ENCODE results near the gene LRRD1. TPM values are rescaled to one million over a fixed set of nuclear protein-coding genes. Genes with fewer than 3 reads are reported as not detected.
A peak's percentile ranks its signal among the peaks of the same experiment; 100 is the strongest.
"Not testable (repeated sequence)": the region's sequence is repeated elsewhere in the genome, so short reads cannot be mapped to it uniquely, and the experiment has no call there.

Gene LRRD1
- polyA plus RNA-seq, 1 donor from 2014 or later = not detected

DNA sequence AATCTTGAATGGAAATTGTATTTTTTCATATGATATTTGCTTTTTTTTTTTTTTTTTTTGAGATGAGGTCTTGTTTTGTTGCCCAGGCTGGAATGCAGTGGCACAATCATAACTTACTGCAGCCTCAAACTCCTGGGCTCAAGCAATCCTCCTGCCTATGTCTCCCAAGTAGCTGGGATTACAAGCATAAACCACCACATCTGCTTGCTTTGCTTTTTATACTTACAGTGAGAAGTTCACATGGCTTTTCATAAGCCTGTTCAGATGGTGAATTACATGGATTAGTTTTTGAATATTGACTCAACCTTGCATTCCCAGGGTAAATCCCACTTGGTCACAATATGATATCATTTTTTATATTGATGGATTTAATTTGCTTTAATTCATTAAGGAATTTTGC is 22.0 kb downstream of the LRRD1 start:
- H3K27ac Mint-ChIP-seq = no peak overlapping the region
- H3K27me3 Mint-ChIP-seq = peaks cover 5% of the 10 kb centered on the region
- H3K9me3 Mint-ChIP-seq = no peaks in the 10 kb centered on the region
- no peaks in the 10 kb centered on the region for H3K36me3 Mint-ChIP-seq
- no peak overlapping the region for H3K4me3 Mint-ChIP-seq
- peaks cover 0 to 2% (median 0%) of the 10 kb centered on the region in 3 donors for H3K4me1 Mint-ChIP-seq

DNA sequence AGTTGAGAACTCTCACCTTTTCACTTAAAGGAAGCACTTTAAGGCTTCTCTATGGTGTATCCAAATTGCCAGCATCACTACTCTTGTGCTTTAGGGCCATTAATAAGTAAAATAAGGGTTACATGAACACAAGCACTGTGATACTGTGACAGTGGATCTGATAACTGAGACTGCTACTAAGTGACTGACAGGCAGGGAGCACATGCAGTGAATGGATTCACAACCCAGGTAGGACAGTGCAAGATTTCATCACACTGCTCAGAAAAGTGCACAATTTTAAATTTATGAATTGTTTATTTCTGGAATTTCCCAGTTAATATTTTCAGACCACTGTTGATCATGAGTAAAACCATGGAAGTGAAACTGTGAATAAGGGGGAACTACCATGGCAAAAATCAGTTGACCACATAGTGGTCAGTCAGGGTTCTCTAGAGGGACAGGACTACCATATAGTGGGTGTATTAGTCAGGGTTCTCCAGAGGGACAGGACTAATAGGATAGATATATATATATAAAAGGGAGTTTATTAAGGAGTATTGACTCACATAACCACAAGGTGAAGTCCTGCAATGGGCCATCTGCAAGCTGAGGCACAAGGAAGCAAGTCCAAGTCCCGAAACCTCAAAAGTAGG is 23.7 kb downstream of the LRRD1 start:
- peaks cover 0 to 2% (median 0%) of the 10 kb centered on the region in 3 donors for H3K4me1 Mint-ChIP-seq

DNA sequence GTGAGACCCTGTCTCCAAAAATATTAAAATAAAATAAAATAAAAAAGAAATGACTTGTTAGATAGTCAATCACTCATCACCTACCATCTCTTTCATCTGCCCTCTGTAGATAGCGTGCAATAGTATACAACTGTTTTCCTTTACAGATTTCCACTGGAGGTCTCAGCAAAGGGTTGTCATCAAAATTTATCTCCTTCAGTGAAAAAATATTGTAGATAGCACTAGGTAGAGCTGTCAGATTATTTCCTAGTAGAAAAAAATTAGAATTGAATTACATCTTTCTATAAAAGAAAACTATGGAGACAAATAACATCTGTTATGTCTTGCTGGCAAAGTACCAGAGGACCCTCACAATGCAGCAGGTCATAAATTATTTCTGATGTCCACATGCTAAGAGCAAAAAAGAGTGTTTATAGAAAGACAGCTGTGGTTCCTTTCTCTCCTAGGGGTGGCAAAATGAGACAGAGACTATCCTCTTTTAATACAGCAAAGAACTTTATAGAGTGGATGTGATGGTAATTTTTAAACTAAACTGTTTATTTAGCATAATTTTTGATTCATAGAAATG is 28.4 kb downstream of the LRRD1 start:
- Mint-ChIP-seq H3K9me3 (no peaks in the 10 kb centered on the region), H3K36me3 (no peaks in the 10 kb centered on the region), H3K27me3 (no peaks in the 10 kb centered on the region), H3K27ac (no peak overlapping the region), H3K4me3 (no peak overlapping the region), H3K4me1 (no peaks in the 10 kb centered on the region)

More for the DNA sequence above, 23.7 kb downstream of the LRRD1 start:
- H3K27ac Mint-ChIP-seq = no peak overlapping the region
- no peak overlapping the region for H3K4me3 Mint-ChIP-seq
- no peaks in the 10 kb centered on the region for H3K36me3 Mint-ChIP-seq
- H3K27me3 Mint-ChIP-seq = no peaks in the 10 kb centered on the region
- H3K9me3 Mint-ChIP-seq = no peaks in the 10 kb centered on the region

DNA sequence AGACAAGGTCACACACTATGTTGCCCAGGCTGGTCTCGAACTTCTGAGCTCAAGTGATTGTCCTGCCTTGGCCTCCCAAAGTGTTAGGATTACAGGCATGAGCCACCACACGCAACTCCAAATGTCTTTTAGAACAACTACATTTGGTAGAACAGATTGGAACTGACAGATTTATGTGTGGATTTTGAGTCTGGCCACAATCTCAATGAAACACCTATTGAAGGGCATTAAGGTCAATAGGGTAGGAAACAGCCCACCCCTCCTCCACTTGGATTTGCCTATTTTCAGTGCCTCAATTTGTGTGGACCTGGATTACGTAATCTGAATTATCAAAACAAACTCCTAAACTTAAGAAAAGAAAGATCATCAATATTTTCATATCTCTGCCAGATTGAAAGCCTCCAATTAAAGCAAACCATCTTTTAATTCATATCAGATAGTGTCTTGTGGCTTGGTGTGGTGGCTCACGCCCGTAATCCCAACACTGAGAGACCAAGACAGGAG is 29.2 kb downstream of the LRRD1 start:
- Mint-ChIP-seq H3K9me3 (no peaks in the 10 kb centered on the region), H3K4me1 (no peaks in the 10 kb centered on the region), H3K27ac (no peak overlapping the region), H3K27me3 (no peaks in the 10 kb centered on the region), H3K4me3 (no peak overlapping the region), H3K36me3 (no peaks in the 10 kb centered on the region)

DNA sequence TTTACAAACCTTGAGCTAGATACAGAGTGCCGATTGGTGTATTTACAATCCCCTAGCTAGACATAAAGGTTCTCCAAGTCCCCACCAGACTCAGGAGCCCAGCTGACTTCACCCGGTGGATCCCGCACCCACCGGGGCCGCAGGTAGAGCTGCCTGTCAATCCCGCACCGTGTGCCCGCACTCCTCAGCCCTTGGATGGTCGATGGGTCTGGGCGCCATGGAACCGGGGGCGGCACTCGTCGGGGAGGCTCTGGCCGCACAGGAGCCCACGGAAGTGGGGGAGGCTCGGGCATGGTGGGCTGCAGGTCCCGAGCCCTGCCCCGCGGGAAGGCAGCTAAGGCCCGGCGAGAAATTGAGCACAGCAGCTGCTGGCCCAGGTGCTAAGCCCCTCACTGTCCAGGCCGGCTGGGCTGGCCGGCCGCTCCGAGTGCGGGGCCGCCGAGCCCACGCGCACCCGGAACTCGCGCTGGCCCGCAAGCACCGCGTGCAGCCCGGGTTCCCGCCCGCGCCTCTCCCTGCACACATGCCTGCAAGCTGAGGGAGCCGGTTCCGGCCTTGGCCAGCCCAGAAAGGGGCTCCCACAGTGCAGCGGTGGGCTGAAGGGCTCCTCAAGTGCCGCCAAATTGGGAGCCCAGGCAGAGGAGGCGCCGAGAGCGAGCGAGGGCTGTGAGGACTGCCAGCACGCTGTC is 35.6 kb downstream of the LRRD1 start:
- H3K27ac Mint-ChIP-seq, H3K36me3 Mint-ChIP-seq, H3K4me3 Mint-ChIP-seq, H3K4me1 Mint-ChIP-seq, H3K27me3 Mint-ChIP-seq, H3K9me3 Mint-ChIP-seq: not testable (repeated sequence)

DNA sequence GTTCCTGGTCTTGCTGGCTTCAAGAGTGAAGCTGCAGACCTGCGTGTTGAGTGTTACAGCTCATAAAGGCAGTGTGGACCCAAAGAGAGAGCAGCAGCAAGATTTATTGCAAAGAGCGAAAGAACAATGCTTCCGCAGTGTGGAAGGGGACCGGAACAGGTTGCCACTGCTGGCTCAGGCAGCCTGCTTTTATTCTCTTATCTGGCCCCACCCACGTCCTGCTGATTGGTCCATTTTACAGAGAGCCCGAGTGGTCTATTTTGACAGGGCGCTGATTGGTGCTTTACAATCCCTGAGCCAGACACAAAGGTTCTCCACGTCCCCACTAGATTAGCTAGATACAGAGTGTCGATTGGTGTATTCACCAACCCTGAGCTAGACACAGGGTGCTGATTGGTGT is 36.2 kb downstream of the LRRD1 start:
- not testable (repeated sequence) for H3K27me3 Mint-ChIP-seq, H3K27ac Mint-ChIP-seq, H3K36me3 Mint-ChIP-seq, H3K4me1 Mint-ChIP-seq, H3K9me3 Mint-ChIP-seq, H3K4me3 Mint-ChIP-seq

DNA sequence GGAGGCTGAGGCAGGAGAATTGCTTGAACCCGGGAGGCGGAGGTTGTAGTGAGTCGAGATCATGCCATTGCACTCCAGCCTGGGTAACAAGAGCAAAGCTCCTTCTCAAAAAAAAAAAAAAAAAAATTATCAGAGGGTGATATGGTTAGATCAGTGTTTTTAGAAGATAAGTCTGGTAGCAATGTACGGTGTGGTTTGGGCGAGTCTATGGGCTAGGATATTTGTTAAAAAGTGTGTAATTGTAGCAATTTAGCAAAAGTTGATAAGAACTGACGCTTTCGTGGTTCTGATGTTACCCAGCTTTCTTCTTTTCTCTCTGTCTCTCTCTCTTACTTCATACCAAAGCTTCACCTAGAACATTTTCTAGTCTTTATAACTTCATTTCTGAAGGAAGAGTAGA is 37.8 kb downstream of the LRRD1 start:
- no peaks in the 10 kb centered on the region for H3K27me3 Mint-ChIP-seq
- no peaks in the 10 kb centered on the region for H3K4me1 Mint-ChIP-seq
- no peak overlapping the region for H3K27ac Mint-ChIP-seq
- no peak overlapping the region for H3K4me3 Mint-ChIP-seq
- no peaks in the 10 kb centered on the region for H3K36me3 Mint-ChIP-seq
- H3K9me3 Mint-ChIP-seq = no peaks in the 10 kb centered on the region

DNA sequence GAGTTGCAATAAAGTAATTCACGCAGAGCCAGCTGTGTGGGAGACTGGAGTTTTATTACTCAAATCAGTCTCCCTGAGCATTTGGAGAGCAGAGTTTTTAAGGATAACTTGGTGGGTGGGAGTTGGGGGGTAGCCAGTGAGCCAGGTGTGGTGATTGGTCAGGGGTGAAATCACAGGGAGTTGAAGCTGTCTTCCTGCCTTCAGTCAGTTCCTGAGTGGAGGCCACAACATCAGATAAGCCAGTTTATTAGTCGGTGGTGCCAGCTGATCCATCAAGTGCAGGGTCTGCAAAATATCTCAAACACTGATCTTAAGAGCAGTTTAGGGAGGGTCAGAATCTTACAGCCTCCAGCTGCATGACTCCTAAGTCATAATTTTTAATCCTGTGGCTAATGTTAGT is 41.4 kb downstream of the LRRD1 start:
- H3K4me1 Mint-ChIP-seq = peaks cover 3 to 20% (median 15%) of the 10 kb centered on the region in 3 donors
- no peaks in the 10 kb centered on the region for H3K36me3 Mint-ChIP-seq
- H3K9me3 Mint-ChIP-seq = no peaks in the 10 kb centered on the region
- no peaks in the 10 kb centered on the region for H3K27me3 Mint-ChIP-seq
- peak overlapping the region in 1 of 4 donors; percentile 44 for H3K4me3 Mint-ChIP-seq
- no peak overlapping the region for H3K27ac Mint-ChIP-seq

DNA sequence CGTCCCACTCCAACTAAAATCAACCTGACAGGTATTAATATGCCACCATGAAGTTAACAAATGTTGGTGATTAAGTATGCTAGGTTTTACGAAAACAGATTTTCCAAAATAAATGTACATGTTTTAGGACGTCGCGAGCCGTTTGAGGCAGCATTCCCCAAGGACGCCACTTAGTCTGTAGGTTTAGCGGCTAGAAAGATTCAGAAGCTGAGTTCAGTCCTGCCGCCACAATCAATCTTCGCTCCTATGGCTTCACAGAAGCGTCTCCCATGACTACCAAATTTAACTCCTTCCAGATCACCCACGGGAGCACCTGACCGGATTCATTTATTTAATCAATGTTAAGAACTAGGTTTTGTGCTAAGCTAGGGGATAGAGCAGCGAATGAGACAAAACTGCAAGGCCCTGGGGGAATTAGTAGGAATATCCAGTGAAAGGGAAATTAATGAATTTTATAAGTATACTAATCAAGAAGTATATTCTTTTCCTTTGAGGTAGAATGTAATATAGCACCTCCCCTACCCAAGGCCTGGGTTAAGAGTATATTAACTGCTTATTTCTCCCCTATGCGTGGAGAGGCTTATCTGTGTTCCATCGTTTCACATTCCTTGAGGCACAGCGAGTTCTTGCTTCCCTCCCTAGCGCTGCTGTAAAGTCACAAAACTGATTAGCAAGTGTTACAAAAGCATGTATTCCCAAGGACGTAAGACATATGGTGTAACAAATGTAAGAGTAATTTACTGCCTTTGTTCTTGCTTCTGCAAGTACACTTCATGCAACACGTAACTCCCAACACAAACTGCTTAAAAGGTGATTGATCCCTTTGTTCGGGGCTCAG is 43.7 kb downstream of the LRRD1 start:
- Mint-ChIP-seq H3K27me3 (no peaks in the 10 kb centered on the region), H3K4me1 (peaks cover 17 to 38% (median 32%) of the 10 kb centered on the region in 3 donors), H3K36me3 (peaks cover 4% of the 10 kb centered on the region), H3K4me3 (peak overlapping the region; percentile 96 to 99 (median 98)), H3K9me3 (no peaks in the 10 kb centered on the region), H3K27ac (peak overlapping the region; percentile 97 to 100 (median 98))

DNA sequence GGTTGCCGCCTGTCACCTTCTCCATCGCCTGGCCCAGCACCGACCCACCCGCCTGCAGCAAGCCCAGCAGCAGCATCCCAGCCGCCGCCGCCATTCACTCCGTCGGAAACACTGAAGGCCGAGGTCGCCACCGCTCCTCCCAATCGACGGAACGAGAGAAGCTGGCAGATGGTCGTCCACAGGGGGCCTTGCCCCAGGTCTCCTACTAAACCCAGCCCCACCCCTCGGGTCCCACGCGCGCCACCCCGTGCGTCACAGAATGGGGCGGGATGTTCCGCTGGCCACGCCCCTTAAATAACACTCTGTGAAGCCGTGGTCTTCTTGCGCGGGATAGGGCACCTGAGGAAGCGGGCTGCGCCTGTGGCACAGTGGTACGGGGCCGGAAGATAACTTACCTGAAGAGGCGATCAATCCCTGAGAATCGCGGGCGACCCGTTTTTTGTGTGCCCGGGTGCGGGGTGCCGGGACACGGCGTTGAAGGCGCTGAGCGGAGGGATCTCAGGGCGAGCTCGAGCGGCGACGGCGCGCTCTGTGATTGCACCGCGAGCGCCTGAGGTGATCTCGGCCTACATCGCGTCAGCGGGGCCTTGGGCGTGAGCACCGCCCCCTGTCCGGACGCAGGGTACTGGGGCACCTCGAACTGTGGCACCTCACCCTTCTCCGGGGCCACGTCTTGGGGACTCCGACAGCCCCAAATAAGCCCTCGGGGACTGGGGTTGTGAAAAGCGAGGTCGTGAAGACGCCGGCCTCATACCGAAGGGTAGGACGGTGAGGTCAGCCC is 44.5 kb downstream of the LRRD1 start, which contains the start of gene CYP51A1:
Gene CYP51A1, minus strand, starts transcription at position 207 of the 781 bp plus-strand sequence. Its CDS starts 113 bp downstream, at position 94.
- peak within 1 kb of the TSS; percentile 97 to 100 (median 98) for H3K27ac Mint-ChIP-seq
- H3K9me3 Mint-ChIP-seq = no peaks in the 10 kb centered on the region
- peak within 1 kb of the TSS; percentile 96 to 99 (median 98) for H3K4me3 Mint-ChIP-seq
- H3K27me3 Mint-ChIP-seq = no peaks in the 10 kb centered on the region
- peaks cover 18 to 43% (median 32%) of the 10 kb centered on the region in 3 donors for H3K4me1 Mint-ChIP-seq
- H3K36me3 Mint-ChIP-seq = peaks cover 4% of the 10 kb centered on the region

DNA sequence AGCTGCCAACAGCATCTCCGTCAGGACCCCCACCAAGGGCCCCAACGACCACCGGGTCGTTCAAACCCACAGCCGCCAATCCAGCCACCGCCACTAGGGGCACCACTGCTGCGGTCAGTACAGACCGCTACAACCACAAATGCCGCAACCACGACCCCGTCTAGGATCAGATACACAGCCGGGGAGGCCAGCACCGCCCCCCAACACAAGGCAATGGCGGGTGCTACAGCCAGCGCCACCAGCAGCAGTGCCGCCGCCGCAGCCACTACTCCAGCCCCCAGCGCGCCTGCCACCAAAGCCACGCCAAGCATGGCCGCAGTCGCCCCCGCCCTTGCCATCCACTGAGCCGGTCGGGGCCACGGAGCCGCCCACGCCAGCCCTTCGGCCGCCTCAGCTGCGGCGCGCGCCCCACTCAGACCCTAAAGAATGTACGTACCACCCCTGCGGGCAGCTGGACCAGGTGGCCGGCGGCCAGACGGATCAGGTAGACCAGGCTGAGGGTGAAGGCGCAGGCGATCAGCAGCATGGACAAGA is 45.1 kb downstream of the LRRD1 start:
- H3K4me3 Mint-ChIP-seq = peak overlapping the region; percentile 96 to 99 (median 98)
- no peaks in the 10 kb centered on the region for H3K9me3 Mint-ChIP-seq
- no peaks in the 10 kb centered on the region for H3K27me3 Mint-ChIP-seq
- peaks cover 4% of the 10 kb centered on the region for H3K36me3 Mint-ChIP-seq
- peaks cover 18 to 43% (median 32%) of the 10 kb centered on the region in 3 donors for H3K4me1 Mint-ChIP-seq
- H3K27ac Mint-ChIP-seq = peak overlapping the region; percentile 97 to 100 (median 98)

DNA sequence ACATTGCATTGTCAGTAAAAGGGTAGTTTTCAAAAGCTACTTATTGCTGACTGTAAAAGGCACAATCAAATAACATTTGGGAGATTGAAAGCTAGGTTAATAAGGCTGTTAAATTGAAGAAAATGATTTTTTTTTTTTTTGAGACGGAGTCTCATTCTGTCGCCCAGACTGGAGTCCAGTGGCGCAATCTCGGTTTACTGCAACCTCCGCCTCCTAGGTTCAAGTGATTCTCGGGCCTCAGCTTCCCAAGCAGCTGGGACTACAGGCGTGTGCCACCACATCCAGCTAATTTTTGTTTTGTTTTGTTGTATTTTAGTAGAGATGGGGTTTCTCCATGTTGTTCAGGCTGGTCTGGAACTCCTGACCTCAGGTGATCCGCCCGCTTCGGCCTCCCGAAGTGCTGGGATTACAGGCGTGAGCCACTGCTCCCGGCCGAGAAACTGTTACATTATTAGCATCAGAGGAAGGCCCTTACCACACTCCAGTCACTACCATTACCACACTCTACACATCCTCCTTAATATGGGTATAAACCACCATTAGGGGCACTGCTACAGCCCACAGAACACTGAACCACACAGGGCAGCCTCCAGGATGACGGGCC is 45.7 kb downstream of the LRRD1 start:
- Mint-ChIP-seq H3K4me1 (peaks cover 18 to 43% (median 32%) of the 10 kb centered on the region in 3 donors), H3K27me3 (no peaks in the 10 kb centered on the region), H3K9me3 (no peaks in the 10 kb centered on the region), H3K4me3 (peak overlapping the region; percentile 96 to 99 (median 98)), H3K27ac (peak overlapping the region; percentile 97 to 100 (median 98)), H3K36me3 (peaks cover 4% of the 10 kb centered on the region)

DNA sequence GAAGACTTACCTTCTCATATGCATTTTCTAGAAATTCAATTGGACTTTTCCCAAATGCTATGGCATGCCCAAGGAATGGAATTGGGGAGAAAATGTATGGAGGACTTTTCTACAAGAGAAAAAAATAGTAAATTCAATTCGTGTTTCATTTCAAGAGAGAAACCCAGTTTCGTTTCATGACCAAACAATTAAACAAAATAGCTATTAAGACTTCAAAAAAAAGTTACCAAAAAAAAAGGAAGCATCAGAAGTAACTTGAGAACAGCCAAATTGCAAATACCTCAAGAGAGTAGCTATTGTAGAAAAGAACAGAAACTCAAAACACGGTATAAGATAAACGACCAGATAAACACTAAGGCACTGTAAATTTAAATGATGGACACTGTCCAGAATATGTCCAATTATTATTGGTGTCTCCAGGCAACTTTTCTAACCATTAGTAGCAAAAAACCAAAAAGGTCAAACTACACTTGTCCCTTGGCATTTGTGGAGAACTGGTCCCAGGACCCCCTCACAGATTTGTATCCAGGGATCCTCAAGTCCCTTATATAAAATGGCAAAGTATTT is 47.1 kb downstream of the LRRD1 start:
- no peaks in the 10 kb centered on the region for H3K27me3 Mint-ChIP-seq
- peak overlapping the region in 3 of 4 donors; percentile 3 to 84 (median 69) for H3K4me3 Mint-ChIP-seq
- peaks cover 18 to 43% (median 32%) of the 10 kb centered on the region in 3 donors for H3K4me1 Mint-ChIP-seq
- H3K36me3 Mint-ChIP-seq = peaks cover 4% of the 10 kb centered on the region
- H3K9me3 Mint-ChIP-seq = no peaks in the 10 kb centered on the region
- H3K27ac Mint-ChIP-seq = peak overlapping the region in 2 of 3 donors; percentile 28 to 73

Data from IgD-negative memory B cell (primary cell).